K562 (cell line): Measurements from ENCODE around the gene MTPN. TPM values are rescaled to one million over a fixed set of nuclear protein-coding genes. Genes with fewer than 3 reads are reported as not detected.

ENCODE experiments used
- ATF7 ChIP-seq: fragments of 450-650 bp; IDR thresholded peaks from 2 replicates; pipeline ENCODE4 v1.7.1; 2014; ENCODE audit warnings: mild to moderate bottlenecking, moderate library complexity
- EP300 ChIP-seq: IDR thresholded peaks from 2 replicates; pipeline ENCODE4 v1.6.1; 2012; ENCODE audit warnings: low read length, improper control_type of control experiment
- EP400 ChIP-seq: fragments of 450-650 bp; IDR thresholded peaks from 2 replicates; pipeline ENCODE4 v1.6.1; 2017; ENCODE audit warnings: antibody characterized with exemption, mild to moderate bottlenecking, moderate library complexity
- KLF13 ChIP-seq: fragments of 450-650 bp; IDR thresholded peaks from 2 replicates; pipeline ENCODE4 v1.6.1; 2016; ENCODE audit warnings: missing genetic modification characterization, low read depth, mild to moderate bottlenecking, missing compliant biosample characterization, moderate library complexity, borderline replicate concordance
- MEIS2 ChIP-seq: fragments of 450-650 bp; IDR thresholded peaks from 2 replicates; pipeline ENCODE4 v1.6.1; 2014; ENCODE audit warnings: mild to moderate bottlenecking; ENCODE audit not compliant: partially characterized antibody
- MYC ChIP-seq, 2 experiments: fragments of 250-450 bp in 1 of 2; sonication (Bioruptor Pico) in 1 of 2; IDR thresholded peaks; 2 replicates each; pipeline versions ENCODE4 v1.5.1 to v1.6.1; 2012 to 2021; ENCODE audit warnings: low read depth in 2 of 2, borderline replicate concordance in 1 of 2, improper control_type of control experiment in 1 of 2, low read length in 1 of 2, mild to moderate bottlenecking in 1 of 2, moderate library complexity in 1 of 2
- TAL1 ChIP-seq: fragments of 450-650 bp; IDR thresholded peaks from 2 replicates; pipeline ENCODE4 v1.6.1; 2016; ENCODE audit warnings: mild to moderate bottlenecking
- TEAD4 ChIP-seq, 2 experiments: sonication (generic) in 1 of 2; formaldehyde crosslinking in 1 of 2; IDR thresholded peaks; 2 replicates each; pipeline versions ENCODE4 v1.6.1 to v1.8.0; 2012 to 2022; ENCODE audit warnings: borderline replicate concordance in 1 of 2, inconsistent platforms in 1 of 2, low read length in 1 of 2, mild to moderate bottlenecking in 1 of 2, missing genetic modification reagents in 1 of 2
- ZNF431 ChIP-seq: sonication (generic); formaldehyde crosslinking; IDR thresholded peaks from 2 replicates; pipeline ENCODE4 v1.8.0; 2022; ENCODE audit warnings: mild to moderate bottlenecking, missing genetic modification reagents
- ZNF507 ChIP-seq: conservative IDR thresholded peaks from 2 replicates; pipeline ENCODE4 v1.6.1; 2017; ENCODE audit warnings: missing genetic modification characterization, missing compliant biosample characterization
- ZNF766 ChIP-seq: fragments of 200-800 bp; sonication (Bioruptor generic); conservative IDR thresholded peaks from 2 replicates; pipeline ENCODE4 v1.6.1; 2016; ENCODE audit warnings: missing genetic modification characterization, missing compliant biosample characterization
- polyA plus RNA-seq, 8 experiments: library from polyadenylated mRNA; depleted of rRNA in 4 of 8; stranded (reverse) in 5 of 8; unstranded in 3 of 8; fragments of >200 nt; fragmentation: Nextera tagmentation in 2 of 8; fragmentation: Illumina TruSeq in 1 of 8; extraction: Ambion mirVana in 2 of 8; extraction: Trizol in 1 of 8; gene quantifications; 2 replicates each; pipeline versions ENCODE4 v1.2.1 to v1.2.3, GENCODE V29; 2011 to 2014; ENCODE audit warnings: inconsistent platforms in 1 of 8, missing spikeins in 1 of 8
- total RNA-seq, 7 experiments: library from RNA; depleted of rRNA in 6 of 7; stranded (reverse); fragments of >200 nt in 6 of 7; fragmentation: Illumina TruSeq in 2 of 7; extraction: Trizol in 2 of 7; gene quantifications; 2 replicates each; pipeline versions ENCODE4 v1.2.1 to v1.2.3, GENCODE V29; 2011 to 2021; ENCODE audit warnings: low replicate concordance in 1 of 7
- TF ChIP-seq, protein P1 (sequence below): fragments of 450-650 bp; IDR thresholded peaks from 2 replicates; pipeline ENCODE4 v1.6.1; 2016
- TF ChIP-seq, protein P2 (sequence below): fragments of 450-650 bp; formaldehyde crosslinking; IDR thresholded peaks from 2 replicates; pipeline ENCODE4 v1.4.0; 2020; ENCODE audit warnings: mild to moderate bottlenecking, moderate library complexity

The MTPN gene
- total and polyA plus RNA-seq, 9 of the 15 experiments (the other 6 are each of a cell fraction or from before 2014, with no cell fraction given): 68.5 to 261 (median 156) TPM

DNA sequence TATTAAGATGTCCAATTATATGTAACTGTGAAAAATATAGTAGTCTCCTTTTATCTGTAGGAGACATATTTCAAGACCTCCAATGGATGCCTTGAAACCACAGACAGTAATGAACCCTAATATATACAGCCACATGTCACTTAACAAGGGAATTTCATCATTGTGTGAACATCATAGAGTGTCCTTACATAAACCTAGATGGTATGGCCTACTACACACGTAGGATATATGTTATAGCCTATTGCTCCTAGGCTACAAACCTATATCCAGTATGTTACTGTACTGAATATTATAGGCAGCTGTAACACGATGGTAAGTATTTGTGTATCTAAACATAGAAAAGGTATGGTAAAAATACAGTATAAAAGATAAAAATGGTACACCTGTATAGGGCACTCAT is 32.4 kb downstream of the MTPN start (continued):
- peak; percentile 50 for TF ChIP-seq EP300
- TF ChIP-seq, protein P1, sequence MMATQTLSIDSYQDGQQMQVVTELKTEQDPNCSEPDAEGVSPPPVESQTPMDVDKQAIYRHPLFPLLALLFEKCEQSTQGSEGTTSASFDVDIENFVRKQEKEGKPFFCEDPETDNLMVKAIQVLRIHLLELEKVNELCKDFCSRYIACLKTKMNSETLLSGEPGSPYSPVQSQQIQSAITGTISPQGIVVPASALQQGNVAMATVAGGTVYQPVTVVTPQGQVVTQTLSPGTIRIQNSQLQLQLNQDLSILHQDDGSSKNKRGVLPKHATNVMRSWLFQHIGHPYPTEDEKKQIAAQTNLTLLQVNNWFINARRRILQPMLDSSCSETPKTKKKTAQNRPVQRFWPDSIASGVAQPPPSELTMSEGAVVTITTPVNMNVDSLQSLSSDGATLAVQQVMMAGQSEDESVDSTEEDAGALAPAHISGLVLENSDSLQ: peak; percentile 62
- TF ChIP-seq KLF13 (tag): peak; percentile 59; the same call in 1 of the 2 replicates
- peak; percentile 78; the same call in 1 of the 2 replicates for TF ChIP-seq ATF7
- TF ChIP-seq TAL1: peak; percentile 45
- TF ChIP-seq TEAD4 (IDR thresholded peaks at IDR 0.05; ENCODE audit: low read length): peak; percentile 45; the same call in 1 of the 2 replicates
- TF ChIP-seq TEAD4 (CRISPR knock-in tag; IDR thresholded peaks at IDR 0.05; ENCODE audit: borderline replicate concordance): no peak
- peak; percentile 84 for TF ChIP-seq MEIS2
- no peak for TF ChIP-seq ZNF431 (CRISPR knock-in tag)
- no peak for TF ChIP-seq ZNF766 (CRISPR knock-in tag)
- TF ChIP-seq, protein P2, sequence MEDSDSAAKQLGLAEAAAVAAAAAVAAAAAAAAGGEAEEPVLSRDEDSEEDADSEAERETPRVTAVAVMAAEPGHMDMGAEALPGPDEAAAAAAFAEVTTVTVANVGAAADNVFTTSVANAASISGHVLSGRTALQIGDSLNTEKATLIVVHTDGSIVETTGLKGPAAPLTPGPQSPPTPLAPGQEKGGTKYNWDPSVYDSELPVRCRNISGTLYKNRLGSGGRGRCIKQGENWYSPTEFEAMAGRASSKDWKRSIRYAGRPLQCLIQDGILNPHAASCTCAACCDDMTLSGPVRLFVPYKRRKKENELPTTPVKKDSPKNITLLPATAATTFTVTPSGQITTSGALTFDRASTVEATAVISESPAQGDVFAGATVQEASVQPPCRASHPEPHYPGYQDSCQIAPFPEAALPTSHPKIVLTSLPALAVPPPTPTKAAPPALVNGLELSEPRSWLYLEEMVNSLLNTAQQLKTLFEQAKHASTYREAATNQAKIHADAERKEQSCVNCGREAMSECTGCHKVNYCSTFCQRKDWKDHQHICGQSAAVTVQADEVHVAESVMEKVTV (CRISPR knock-in tag): no peak
- no peak for TF ChIP-seq ZNF507 (tag)
- TF ChIP-seq MYC (IDR thresholded peaks at IDR 0.05; ENCODE audit: low read depth, low read length): peak; percentile 58; the same call in 1 of the 2 replicates
- TF ChIP-seq MYC (CRISPR knock-in tag; IDR thresholded peaks at IDR 0.05; ENCODE audit: borderline replicate concordance, low read depth): no peak
- peak; percentile 41; the same call in 1 of the 2 replicates for TF ChIP-seq EP400
